Gastroesophageal sphincter (tissue), 3 donors: ENCODE measurements around the gene AFAP1.

Experiments used
- POLR2A ChIP-seq, 2 donors: fragments of 450-650 bp; IDR thresholded peaks; one replicate each; pipeline ENCODE4 v1.6.1; 2017; ENCODE audit warnings: antibody characterized with exemption in 2 of 2, mild to moderate bottlenecking in 2 of 2, moderate library complexity in 1 of 2
- TF ChIP-seq, protein P1 (sequence below), 4 experiments: fragments of 200-600 bp in 2 of 4; fragments of 450-650 bp in 2 of 4; sonication (generic) in 1 of 4; IDR thresholded peaks; one replicate each; pipeline ENCODE4 v1.5.1; 2017 to 2019; ENCODE audit warnings: antibody characterized with exemption in 4 of 4, mild to moderate bottlenecking in 2 of 4, moderate library complexity in 2 of 4

DNA sequence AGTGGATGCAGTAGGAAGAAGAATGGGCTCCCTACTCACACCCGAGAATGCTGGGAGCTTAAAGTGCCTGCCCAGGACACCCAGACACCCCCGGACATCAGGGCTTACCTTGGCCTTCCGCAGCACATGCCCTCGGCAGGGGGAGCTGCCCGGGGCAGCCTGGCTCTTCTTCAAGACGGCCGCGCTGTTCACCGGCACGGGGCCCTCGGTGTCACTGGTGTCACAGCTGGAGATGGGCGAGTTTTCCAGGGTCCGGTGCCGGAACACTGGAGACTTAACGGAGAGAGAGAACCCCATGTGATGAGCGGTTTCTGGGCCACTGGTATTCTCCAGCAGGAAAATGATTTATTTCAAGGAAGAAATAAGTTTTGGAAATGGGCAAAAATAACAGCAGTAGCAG lies 170.9 kb downstream of the AFAP1 start:
- TF ChIP-seq, protein P1, sequence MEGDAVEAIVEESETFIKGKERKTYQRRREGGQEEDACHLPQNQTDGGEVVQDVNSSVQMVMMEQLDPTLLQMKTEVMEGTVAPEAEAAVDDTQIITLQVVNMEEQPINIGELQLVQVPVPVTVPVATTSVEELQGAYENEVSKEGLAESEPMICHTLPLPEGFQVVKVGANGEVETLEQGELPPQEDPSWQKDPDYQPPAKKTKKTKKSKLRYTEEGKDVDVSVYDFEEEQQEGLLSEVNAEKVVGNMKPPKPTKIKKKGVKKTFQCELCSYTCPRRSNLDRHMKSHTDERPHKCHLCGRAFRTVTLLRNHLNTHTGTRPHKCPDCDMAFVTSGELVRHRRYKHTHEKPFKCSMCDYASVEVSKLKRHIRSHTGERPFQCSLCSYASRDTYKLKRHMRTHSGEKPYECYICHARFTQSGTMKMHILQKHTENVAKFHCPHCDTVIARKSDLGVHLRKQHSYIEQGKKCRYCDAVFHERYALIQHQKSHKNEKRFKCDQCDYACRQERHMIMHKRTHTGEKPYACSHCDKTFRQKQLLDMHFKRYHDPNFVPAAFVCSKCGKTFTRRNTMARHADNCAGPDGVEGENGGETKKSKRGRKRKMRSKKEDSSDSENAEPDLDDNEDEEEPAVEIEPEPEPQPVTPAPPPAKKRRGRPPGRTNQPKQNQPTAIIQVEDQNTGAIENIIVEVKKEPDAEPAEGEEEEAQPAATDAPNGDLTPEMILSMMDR (IDR thresholded peaks at IDR 0.05): no peak
- no peak for TF ChIP-seq POLR2A (IDR thresholded peaks at IDR 0.05)
